ENCODE data around the gene ZMYND11. TPM values are rescaled to one million over a fixed set of nuclear protein-coding genes. Genes with fewer than 3 reads are reported as not detected.

The ZMYND11 gene
- total and polyA plus RNA-seq, 2 of the 8 experiments (the other 6 are each of a cell fraction or from before 2014, with no cell fraction given), result 7.5 to 26.6 TPM

GRCh38 chr10:201328-201771, 66.1 kb downstream of the ZMYND11 start:
- no peak overlapping the region for H2BK20ac ChIP-seq (ENCODE audit: low read length)
- no peak overlapping the region for H3K9ac ChIP-seq (replicated peaks in 1 of 4; ENCODE audit: extremely low read depth in 1 of 4, low read depth in 3 of 4, low read length in 3 of 4)
- ChIA-PET POLR2A (ENCODE audit: partially characterized antibody) (no interaction called here), CTCF (ENCODE audit: partially characterized antibody) (interaction anchor here (1.1 kb wide), 1 partner anchor 30 kb away, joined by 3 read pairs; no protein-coding TSS in a partner anchor)
- no peak overlapping the region for H2BK120ac ChIP-seq (replicated peaks; ENCODE audit: low read depth, low read length)
- DNase-seq (ENCODE audit: low read depth in 1 of 2, low spot score in 2 of 2) (no peak), FAIRE-seq (no peak)
- H3K79me2 ChIP-seq (ENCODE audit: control insufficient read depth in 1 of 2, insufficient read depth in 2 of 2, low read length in 2 of 2), result no peaks in the 10 kb centered on the region
- H4K20me1 ChIP-seq (replicated peaks in 1 of 2; ENCODE audit: control insufficient read depth in 1 of 2, insufficient read depth in 2 of 2, low read length in 2 of 2), result no peaks in the 10 kb centered on the region
- no peak overlapping the region for H3K18ac ChIP-seq (ENCODE audit: extremely low read depth, low read length)
- H2BK15ac ChIP-seq (ENCODE audit: low read length), result no peak overlapping the region
- H4K91ac ChIP-seq (replicated peaks; ENCODE audit: insufficient read length, low read length), result no peak overlapping the region
- H3K27me3 ChIP-seq (replicated peaks in 1 of 4; ENCODE audit: control insufficient read depth in 3 of 4, extremely low read depth in 1 of 4, insufficient read depth in 3 of 4, low read length in 3 of 4), result no peaks in the 10 kb centered on the region
- H3K4me3 ChIP-seq (ENCODE audit: extremely low read depth in 1 of 4, insufficient read depth in 2 of 4, low read depth in 3 of 4, low read length in 4 of 4), result no peak overlapping the region
- H3K14ac ChIP-seq (ENCODE audit: insufficient read length), result no peak overlapping the region
- no peaks in the 10 kb centered on the region for H3K36me3 ChIP-seq (ENCODE audit: control insufficient read depth in 2 of 4, insufficient read depth in 4 of 4, low read length in 3 of 4)
- WGBS, 2 experiments (ENCODE audit: extremely low coverage in 1 of 2, insufficient coverage in 1 of 2, insufficient read length in 1 of 2, insufficient replicate concordance in 2 of 2, low coverage in 1 of 2, low lambda C conversion rate in 2 of 2, missing lambda C conversion rate in 1 of 2), result 80% methylated on average over 6 of the region's 6 CpGs; no CpG with 5 or more reads in 1 of the 2 experiments
- H3K79me1 ChIP-seq (ENCODE audit: low read depth, low read length), result no peaks in the 10 kb centered on the region
- H3K23me2 ChIP-seq (ENCODE audit: low read depth, low read length), result no peaks in the 10 kb centered on the region; the same call in 1 of the 2 replicates
- no peak overlapping the region for H3K4me2 ChIP-seq (ENCODE audit: insufficient read depth in 1 of 2, low read depth in 2 of 2, low read length in 2 of 2)
- H2BK5ac ChIP-seq (ENCODE audit: low read depth, low read length), result no peak overlapping the region
- H4K5ac ChIP-seq (ENCODE audit: insufficient read length, low read depth, low read length), result no peak overlapping the region
- H2BK12ac ChIP-seq (ENCODE audit: low read depth, low read length), result no peak overlapping the region
- no peak overlapping the region for H3K56ac ChIP-seq (replicated peaks; ENCODE audit: insufficient read length, low read depth, low read length)
- H3K4me1 ChIP-seq (replicated peaks in 1 of 4; ENCODE audit: control insufficient read depth in 3 of 4, insufficient read depth in 4 of 4, low read length in 3 of 4), result no peaks in the 10 kb centered on the region
- no peak overlapping the region for H4K8ac ChIP-seq (ENCODE audit: extremely low read depth, insufficient read depth, low read length)
- H3K27ac ChIP-seq (ENCODE audit: low read depth, low read length), result no peak overlapping the region
- H3K23ac ChIP-seq (ENCODE audit: insufficient read length), result no peak overlapping the region
- H2AFZ ChIP-seq (ENCODE audit: low read length), result no peak overlapping the region
- H3K4ac ChIP-seq (replicated peaks; ENCODE audit: insufficient read length, low read depth, low read length), result no peak overlapping the region
- H2AK5ac ChIP-seq (ENCODE audit: low read depth, low read length), result no peak overlapping the region
- H3K9me3 ChIP-seq (ENCODE audit: insufficient read depth in 2 of 2, low read depth in 1 of 2, low read length in 1 of 2), result no peaks in the 10 kb centered on the region
- TF ChIP-seq JUND (IDR thresholded peaks at IDR 0.05; ENCODE audit: low read length) (no peak), KDM1A (IDR thresholded peaks at IDR 0.05; ENCODE audit: borderline replicate concordance, low read length) (no peak), EGR1 (IDR thresholded peaks at IDR 0.05; ENCODE audit: borderline replicate concordance, low read depth, low read length) (no peak), POLR2A (IDR thresholded peaks at IDR 0.05; ENCODE audit: control extremely low read depth in 1 of 2, low read depth in 2 of 2, low read length in 2 of 2) (no peak), CBX8 (IDR thresholded peaks at IDR 0.05; ENCODE audit: borderline replicate concordance, low read depth, low read length) (no peak), SP2 (IDR thresholded peaks at IDR 0.05; ENCODE audit: low read length) (no peak), FOSL1 (IDR thresholded peaks at IDR 0.05; ENCODE audit: insufficient read depth, low read depth, low read length) (no peak), GABPA (IDR thresholded peaks at IDR 0.05; ENCODE audit: borderline replicate concordance, insufficient read depth, low read length) (no peak)
- TF ChIP-seq, protein P1, sequence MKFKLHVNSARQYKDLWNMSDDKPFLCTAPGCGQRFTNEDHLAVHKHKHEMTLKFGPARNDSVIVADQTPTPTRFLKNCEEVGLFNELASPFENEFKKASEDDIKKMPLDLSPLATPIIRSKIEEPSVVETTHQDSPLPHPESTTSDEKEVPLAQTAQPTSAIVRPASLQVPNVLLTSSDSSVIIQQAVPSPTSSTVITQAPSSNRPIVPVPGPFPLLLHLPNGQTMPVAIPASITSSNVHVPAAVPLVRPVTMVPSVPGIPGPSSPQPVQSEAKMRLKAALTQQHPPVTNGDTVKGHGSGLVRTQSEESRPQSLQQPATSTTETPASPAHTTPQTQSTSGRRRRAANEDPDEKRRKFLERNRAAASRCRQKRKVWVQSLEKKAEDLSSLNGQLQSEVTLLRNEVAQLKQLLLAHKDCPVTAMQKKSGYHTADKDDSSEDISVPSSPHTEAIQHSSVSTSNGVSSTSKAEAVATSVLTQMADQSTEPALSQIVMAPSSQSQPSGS (IDR thresholded peaks at IDR 0.05; ENCODE audit: low read length), result no peak
